Dermis blood vessel endothelial cell (primary cell): Measurements from ENCODE around the gene HSPA12A. TPM values are rescaled to one million over a fixed set of nuclear protein-coding genes. Genes with fewer than 3 reads are reported as not detected.

Experiments
- DNase-seq: peaks from one replicate; pipeline ENCODE4 v3.0.0; 2010
- total RNA-seq: library from RNA; depleted of rRNA; stranded (reverse); fragments of >200 nt; gene quantifications from 2 replicates; pipeline ENCODE4 v1.2.3, GENCODE V29; 2014

Gene HSPA12A
- total RNA-seq, 1 donor from 2014 or later, result 0.68 TPM

DNA sequence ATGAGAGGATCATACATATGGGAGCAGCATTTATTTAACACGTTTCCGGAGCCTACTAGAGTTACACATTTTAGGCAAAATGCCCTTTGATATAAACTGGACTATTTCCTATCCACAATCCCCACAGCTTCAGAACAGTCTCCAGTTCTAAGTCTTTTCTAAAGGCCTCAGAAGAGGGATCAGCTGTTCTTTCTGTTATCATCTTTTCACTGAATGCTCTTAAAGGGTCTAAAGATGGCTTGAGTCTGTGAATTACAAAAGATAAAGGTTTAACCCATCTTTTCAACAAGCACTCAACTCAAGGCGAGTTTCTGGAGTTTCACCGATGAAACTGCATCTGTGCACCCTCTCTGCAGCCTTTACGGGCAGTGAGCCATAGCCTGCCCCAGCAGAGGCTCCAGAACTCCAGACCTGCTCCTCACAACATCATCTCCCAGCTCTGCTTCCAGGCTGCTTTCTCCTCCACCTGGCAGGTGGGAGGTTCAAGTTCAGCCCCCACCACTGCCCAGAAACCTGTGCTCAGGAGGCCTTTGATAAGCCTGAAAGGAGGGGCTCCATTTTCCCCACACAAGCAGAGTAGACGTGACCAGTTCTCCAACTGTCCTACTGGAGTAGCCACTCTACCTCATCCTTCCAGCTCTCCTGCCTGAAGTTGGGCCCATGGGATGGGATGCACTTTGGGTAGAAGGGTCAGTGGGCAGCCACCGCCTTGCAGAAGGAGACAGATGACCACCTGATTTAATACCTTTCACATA lies 53.4 kb downstream of the HSPA12A start:
- DNase-seq, result no peak

- no peak for DNase-seq
Observed at GRCh38 chr10:116688241-116688711, 54.1 kb downstream of the HSPA12A start.

- DNase-seq, result no peak
Observed at GRCh38 chr10:116687633-116688032, 54.7 kb downstream of the HSPA12A start.

DNA sequence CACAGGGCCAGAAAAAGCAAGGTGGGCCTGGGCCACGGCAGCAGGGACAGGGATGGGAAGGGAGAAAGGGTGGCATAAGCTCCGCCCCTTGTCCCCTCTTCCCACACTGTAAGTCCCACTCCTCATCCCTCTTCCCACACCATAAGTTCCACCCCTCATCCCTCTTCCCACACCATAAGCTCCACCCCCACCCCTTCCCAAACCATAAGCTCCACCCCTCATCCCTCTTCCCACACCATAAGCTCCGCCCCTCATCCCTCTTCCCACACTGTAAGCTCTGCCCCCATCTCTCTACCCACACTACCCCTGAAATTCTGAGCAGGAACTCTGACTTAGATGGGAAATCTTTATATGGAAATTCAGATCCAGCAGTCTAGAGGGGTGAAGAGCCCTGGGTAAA lies 55.7 kb downstream of the HSPA12A start:
- DNase-seq, result no peak

GRCh38 chr10:116685807-116686206 lies 56.6 kb downstream of the HSPA12A start:
- no peak for DNase-seq

DNA sequence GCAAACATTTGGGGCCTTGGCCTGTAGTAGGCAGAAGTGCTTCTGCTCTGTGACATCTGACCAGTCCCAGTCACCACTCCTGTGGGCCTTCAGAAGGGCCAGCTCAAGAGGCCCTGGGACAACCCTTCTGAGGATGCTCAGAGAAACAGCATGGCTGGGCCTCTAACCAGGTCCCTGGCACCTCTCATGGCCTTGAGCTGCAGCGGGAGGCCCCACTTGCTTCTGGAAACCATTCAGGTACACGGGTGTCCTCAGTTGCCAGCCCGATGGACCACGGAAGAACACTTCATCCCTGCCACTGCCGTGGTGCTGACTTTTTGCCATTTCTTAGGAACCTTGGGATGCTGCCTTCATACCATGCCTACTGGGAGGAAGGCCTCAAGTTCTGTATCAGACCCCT lies 57.6 kb downstream of the HSPA12A start:
- DNase-seq, result no peak

DNA sequence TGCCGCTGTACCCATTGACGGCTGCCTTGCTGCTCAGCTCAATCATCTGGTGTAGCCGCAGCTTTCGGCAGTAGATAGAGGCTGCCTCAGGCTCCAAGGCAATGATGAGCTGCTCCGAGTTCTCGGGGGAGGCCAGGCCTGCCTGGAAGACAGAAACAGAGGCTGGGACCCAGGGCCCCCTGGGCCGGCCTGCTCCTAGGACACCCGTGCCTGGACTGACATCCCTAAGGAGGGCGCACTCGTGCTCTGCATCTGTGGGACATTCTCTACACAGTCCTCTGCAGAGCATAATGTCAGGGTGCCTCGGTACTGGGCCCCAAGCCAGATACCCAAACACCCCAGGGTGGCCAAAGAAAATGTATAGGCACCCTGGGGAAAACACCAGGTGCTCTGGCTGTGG lies 58.5 kb downstream of the HSPA12A start:
- no peak for DNase-seq

DNA sequence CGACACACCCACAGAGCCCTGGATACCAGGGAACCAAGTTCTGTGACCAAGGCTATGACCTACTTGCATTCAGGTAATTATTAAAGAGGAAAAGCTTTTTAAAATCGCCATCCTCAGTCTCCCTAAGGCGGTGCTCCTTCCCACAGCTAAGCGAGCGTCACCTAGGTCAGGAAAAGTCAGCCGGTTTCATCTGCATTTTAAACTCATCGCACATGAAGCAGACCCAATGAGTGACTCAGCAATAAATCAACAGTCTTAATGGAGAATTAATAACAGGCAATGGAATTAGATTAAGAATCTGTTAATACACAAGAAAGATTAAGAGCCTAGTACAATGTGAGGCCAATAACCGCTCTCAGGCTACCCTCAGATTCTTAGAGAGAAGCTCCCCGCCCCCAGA lies 59.2 kb downstream of the HSPA12A start:
- DNase-seq, result no peak

DNA sequence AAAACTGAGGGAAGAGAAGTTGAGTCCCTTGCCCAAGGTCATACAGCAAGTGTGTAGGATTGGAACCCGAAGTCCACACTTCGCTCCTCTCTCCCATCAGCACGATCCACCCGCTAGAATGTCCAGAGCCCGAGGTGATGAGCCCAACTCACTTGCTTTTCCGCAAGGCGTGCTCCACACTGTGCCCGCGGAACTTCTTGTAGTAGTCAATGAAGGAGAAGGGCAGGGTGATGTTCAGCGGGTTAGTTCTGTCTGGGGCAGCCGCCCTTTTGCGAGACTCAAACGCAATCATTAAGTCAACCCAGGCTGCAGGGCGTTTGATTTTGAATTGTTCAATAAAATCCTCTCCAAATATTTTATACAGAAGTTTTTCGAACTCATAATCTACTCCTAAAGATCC lies 63.0 kb downstream of the HSPA12A start:
- DNase-seq, result no peak

GRCh38 chr10:116676633-116677032 lies 65.7 kb downstream of the HSPA12A start:
- DNase-seq, result no peak

DNA sequence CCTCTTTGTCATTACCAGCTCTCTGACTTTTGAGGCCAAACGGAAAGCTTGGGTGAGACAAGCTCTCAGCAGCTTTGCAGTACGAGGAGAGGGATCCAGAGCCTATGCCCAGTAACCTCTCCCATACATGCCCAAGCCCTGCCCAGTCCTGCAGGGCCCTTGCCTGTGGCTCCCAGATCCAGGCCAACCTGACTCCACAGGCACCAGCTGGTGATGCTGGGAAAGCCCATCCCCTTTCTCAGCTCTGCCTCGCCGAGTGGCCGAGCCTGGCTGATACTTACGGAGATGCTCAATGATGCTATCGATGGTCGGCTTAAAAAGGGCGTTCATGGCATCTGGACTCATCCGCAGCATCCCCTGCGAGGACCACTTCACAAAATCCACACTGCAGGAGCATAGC lies 66.2 kb downstream of the HSPA12A start:
- no peak for DNase-seq

GRCh38 chr10:116674901-116675423 lies 67.4 kb downstream of the HSPA12A start:
- DNase-seq, result no peak

DNA sequence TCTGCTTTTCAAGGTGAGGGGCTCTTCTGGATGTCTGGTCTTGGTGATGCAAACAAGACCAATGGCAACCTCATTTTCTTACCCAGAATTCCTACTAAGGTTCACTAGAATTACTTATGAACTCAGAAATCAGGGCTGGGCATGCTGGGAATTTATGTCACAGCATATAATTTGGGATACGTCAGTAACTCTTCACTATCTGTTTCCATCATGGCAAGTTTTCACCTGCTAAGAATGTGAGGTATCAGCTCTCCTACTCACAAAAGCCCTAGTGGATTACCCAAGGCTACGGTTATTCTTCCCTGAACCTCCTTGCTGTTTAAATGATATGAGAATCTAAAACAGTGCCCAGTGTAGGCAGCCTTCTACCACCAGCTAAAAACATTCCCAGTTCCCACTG lies 68.5 kb downstream of the HSPA12A start:
- DNase-seq, result no peak

GRCh38 chr10:116672891-116673290 lies 69.5 kb downstream of the HSPA12A start:
- no peak for DNase-seq

- DNase-seq, result no peak
Observed at GRCh38 chr10:116671274-116671926, 71.0 kb downstream of the HSPA12A start.

GRCh38 chr10:116670706-116671105 lies 71.7 kb downstream of the HSPA12A start:
- DNase-seq, result no peak

GRCh38 chr10:116669832-116670644 lies 72.3 kb downstream of the HSPA12A start:
- no peak for DNase-seq

GRCh38 chr10:116669080-116669479 lies 73.3 kb downstream of the HSPA12A start:
- no peak for DNase-seq

DNA sequence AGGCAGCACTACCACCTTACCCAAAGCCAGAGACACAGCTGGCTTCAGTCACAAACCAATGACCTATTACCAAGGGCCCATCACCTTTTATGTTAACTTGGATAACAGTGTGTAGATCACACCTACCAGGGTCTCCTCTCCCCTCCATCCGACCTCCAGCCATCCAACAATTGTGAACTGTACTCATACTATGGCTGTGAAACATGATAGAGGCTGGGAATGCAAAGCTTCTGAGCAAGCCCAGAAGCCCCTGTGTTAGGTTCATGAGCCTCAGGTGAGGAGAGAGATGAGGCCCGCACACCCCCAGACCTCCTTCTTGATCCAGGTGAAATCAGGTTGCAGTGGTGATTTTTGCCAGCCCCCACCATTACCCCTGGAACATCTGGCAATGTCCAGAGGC lies 73.9 kb downstream of the HSPA12A start:
- no peak for DNase-seq

DNA sequence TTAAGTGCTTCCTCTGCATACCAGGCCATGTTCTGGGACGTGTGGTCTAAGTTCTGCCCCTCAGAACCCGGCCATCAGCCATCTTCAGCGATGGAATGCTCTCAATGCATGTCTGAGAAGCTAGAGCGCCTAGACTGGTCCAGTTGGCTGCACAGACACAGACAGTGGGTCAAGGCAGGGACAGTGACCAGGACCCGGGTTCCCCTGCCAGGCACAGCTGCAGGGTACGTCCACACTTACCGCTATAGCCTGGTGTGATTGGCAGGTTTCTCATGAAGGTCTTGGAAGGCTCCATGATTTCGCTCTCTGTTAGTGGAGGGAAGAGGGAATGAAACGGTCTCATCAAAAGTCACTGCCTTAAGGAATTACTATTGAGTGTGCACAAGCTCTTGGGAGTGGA lies 74.3 kb downstream of the HSPA12A start:
- no peak for DNase-seq

GRCh38 chr10:116667484-116667883 lies 74.9 kb downstream of the HSPA12A start:
- DNase-seq, result no peak

GRCh38 chr10:116665541-116666125 lies 76.7 kb downstream of the HSPA12A start:
- no peak for DNase-seq

DNA sequence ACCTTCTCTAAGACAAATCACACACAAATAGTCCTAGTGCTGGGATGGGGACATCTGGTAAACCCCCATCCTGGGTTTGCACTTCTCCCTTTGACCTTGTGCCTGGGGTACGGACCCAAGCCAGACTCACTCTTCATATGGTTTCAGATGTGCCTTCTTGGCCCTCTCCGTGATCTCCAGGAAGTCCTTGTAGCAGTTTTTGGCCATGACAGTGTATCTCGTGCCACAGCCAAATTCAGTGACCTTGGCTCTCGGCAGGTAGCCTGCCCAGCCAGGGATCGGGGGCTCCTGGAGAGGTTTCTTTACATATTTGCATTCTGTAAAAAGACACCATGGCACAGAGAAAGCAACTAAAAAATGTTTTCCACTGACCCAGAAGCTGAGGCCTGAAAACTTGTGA lies 77.7 kb downstream of the HSPA12A start:
- DNase-seq, result no peak
